Stimulated activated CD4-positive, alpha-beta T cell treated with anti-CD3 and anti-CD28 coated beads, Interleukin-12 subunit alpha, Interleukin-12 subunit beta, amount 100 ng/mL, for 24 hours (primary cell): ENCODE results near the gene KCP.

ENCODE experiments used
- DNase-seq, 2 experiments: peaks; one replicate each; pipeline ENCODE4 v3.0.0-alpha.2; 2020; ENCODE audit warnings: low read depth in 2 of 2

The KCP gene

DNA sequence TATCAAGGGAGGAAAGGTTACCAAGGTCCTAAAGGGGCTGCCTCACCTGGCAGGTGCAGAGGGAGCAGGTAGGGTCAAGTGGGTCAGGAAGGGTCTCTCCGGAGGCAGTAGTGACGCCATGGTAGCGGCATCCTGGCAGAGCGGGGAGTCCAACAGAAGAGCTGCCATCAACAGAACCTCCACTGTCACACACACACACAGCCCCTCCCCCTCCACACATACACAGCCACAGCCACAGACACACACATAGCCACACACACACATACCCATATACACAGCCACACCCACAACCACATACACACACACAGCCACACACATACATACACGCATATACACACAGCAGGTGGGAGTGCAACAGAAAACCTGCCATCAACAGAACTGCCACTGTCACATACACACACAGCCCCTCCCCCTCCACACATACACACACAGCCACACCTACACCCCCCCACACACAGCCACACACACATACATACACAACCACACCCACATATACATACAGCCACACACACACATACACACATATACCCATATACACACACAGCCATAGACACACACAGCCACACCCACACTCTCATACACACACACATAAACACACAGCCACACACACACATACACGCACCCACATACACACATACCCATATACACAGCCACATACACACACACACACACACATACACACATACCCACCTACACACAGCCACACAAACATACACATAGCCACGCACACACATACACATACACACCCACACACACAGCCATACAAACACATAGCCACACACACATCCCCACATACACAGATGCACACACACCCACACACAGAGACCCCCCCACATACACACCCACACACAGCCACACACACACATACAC is 23.1 kb downstream of the KCP start:
- DNase-seq, result no peak

- DNase-seq, result no peak
These were observed 23.9 kb downstream of the KCP start for GRCh38 chr7:128886391-128887168.

DNA sequence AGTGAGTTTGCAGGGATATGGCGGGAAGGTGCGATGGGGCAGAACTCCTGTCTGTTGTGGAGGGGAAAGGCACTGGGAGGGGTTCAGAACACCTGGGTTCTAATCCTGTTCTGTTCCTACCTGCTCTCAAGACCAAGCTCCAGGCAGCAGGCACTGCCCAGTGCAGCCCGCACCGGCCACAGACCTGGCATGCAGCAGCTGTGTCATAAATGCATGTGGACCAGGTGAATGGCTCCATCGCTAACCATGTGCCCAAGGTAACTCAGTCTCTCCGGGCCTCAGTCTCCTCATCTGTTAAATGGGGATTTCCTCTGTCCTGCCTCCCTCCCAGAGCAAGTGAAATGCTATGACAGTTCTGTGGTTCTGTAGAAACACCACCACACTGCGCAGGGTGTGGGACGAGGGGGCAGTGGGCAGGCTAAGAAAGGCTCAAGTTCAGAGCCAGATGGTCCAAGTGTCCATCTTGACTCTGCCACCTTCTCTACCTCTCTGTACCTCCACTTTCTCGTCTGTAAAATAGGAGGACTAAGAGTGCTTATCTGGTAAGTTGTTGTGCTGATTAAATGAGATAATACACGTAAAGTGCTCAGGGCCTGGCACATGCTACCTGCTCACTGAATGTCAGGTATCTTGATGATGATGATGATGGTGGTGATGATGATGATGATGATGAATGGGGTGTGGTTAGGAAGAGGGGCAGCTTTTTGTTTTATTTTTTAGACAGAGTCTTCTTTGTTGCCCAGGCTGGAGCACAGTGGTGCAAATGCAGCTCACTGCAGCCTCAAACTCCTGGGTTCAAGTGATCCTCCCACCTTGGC is 24.9 kb downstream of the KCP start:
- no peak for DNase-seq

DNA sequence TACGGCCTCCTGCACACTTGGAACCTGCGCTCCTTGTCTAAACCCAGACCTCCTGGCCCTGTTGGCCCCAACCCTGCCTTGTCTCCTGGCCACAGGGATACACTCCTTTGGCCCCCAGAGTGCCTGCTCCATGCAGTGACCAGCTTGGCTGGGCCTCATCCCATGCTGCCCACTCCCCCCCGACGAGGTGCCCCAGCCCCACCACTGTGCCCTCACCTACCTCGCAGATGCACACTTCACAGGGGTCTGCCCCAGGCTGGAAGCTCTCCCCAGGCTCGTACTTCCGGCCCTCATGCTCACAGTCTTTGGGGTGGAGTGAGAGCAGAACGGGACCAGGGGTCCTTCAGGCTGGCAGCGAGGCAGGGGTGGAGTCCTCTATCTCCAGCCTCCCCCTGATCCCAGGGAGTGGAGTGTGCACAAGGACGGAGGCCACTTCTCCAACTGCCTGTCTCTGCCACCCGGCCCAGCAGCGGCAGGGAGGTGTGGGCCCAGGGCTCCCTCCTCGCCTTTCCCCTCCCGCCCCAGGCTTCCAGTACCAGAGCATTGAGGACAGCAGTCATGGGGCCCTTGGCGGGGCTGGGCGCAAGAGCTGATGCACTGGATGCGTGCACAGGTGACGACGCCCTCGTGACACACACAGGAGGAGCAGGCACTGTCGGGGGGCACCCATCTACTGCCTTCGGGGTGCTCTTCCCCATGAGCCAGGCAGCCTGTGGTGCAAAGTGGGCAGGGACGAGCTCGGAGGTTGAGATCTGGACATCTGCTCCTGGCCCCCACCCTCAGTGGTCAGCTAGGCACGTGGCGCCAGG is 25.7 kb downstream of the KCP start:
- DNase-seq, result no peak

GRCh38 chr7:128883622-128884448 is 26.7 kb downstream of the KCP start:
- DNase-seq, result peak; percentile 66 to 86

- DNase-seq, result no peak
These were observed 28.4 kb downstream of the KCP start for GRCh38 chr7:128882134-128882533.

DNA sequence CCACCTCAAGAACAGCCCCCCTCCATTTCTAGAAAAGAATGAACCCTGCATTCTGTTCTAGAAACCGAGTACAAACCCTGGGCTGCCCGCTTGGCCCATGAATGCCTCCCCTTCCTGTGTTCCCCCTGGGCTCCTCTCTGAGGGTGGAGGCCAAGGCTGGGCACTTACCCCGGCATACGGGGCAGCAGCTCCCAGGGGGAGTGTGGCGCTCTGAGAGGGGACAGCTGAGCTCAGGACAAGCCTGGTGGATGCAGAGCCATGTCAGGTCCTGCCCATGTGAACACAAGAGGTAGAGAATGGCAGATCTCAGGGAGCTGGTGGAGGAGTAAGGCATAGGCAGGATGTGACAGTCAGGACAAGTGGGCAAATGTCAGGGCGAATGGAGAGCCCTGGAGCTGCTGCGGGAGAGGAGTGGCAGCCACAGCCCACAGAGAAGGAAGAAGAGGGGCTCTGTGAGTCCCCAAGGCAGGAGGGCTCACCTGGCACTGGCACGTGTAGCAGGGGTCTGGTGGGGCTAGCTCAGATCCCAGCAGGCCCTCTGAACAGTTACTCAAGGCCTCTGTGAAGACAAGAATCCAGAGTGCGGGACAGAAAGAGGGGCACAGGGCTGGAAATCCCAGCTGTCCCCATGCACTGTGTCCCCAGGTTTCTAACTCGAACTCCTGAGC is 28.9 kb downstream of the KCP start:
- DNase-seq, result no peak

DNA sequence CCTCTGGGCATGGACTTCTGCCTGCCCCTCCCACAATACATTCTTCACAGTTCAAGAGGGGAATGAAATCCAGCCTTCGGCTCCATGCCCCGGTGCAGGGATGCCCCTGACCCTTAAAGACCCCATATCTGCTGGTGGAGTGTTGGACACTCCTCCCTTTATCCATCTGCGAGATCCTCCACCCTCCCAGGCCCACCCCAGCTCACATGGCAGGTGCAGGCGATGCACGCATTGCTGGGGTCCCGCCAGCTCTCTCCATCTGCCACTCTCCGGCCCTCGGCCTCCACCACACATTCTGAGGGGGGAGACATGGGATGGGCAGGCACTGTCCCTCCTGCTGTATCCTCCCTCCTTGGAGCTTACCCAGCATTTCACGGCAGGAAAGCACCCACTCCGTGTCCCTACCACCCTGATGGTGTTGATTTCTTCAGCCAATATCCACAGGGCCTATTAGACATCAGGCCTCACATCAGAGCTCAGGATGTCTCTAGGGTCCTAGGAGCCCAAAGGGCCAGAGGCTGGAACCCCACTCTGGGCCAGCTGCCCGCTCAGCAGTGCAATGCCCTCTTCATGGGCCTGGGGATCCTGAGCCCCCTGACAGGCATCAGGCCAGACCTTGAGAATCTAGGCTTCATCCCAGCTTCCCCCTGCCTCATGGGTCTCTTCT is 29.6 kb downstream of the KCP start:
- DNase-seq, result no peak

- DNase-seq, result no peak
These were observed 30.4 kb downstream of the KCP start for GRCh38 chr7:128879939-128880746.

GRCh38 chr7:128879461-128879938 is 31.0 kb downstream of the KCP start:
- DNase-seq, result no peak

DNA sequence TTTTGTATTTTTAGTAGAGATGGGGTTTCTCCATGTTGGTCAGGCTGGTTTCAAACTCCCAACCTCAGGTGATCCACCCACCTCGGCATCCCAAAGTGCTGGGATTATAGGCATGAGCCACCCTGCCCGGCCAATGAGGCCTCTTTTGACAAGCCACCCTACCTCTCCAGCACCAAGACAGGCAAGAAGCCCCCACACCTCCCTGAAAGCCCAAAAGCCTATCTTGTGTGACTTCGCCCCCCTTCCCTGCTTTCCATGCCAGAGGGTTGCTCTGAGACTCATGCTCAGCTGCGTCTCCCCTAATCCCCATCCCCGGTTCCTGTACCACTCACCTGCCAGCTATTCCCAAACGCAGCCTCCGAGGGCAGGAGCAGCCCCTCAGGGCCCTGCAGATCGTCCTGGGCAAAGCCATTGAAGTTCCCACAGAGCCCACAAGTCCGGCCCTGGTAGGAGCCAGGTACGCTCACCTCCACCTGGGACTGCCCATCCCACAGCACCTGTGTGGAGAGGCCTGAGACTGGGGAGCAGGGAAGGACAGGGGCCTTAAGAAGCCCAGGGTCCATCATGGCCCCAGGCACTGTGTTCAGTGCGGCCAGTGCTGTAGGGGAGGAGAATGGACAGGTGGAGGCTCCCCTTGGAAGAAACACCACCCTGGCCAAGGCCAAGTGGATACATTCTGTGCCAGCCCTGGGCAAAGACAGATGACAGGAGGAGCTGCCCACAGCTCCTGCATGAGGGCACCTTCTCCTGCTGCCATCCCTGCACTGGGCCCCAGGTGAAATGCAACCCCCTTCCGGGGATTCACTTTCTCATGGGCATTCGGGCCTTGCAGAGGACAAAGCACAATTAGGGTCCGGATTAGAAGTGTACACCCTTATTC is 32.0 kb downstream of the KCP start:
- no peak for DNase-seq

GRCh38 chr7:128877756-128878120 is 32.8 kb downstream of the KCP start:
- DNase-seq, result no peak

- no peak for DNase-seq
These were observed 33.3 kb downstream of the KCP start for GRCh38 chr7:128876978-128877755.

DNA sequence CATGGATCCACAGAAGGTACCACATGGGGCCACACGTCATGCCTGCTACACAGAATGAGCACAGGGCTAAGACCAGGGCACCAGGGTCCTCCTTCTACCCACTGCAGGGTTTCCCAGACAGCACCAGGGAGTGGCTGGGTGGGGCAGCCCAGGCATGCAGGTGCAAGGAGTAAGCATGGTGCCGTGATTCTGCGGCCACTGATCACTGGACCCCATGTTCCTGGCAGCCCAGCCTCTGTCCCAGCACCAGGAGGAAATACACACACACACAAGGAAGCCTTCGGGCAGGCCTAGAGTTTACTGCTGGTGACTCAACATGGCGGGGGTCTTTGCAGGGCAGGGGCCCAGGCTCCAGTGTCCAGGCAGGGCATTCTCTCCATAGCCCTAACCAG is 33.9 kb downstream of the KCP start:
- no peak for DNase-seq

DNA sequence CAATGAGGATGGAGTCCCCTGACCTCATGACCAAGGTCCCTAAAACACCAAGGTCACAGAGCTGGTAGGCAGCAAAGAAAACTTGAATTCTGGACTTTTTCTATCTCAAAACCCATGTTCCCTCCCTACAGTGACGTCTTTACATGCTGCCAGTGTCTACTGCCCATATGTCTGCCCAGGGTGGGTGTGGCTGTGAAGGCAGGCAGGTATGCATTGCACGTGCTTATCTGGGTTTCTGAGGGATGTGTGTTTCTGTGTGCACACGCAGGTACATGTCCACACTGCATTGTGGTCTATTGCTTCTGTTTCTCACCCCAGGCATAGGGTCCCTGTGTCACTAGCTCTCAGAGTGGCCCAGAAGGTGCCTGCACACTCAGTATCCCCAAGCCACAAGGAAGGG is 34.4 kb downstream of the KCP start:
- DNase-seq, result no peak

- DNase-seq, result no peak
These were observed 35.0 kb downstream of the KCP start for GRCh38 chr7:128875523-128875948.
